Large intestine (tissue), 3 donors: ENCODE data around the gene USP8. TPM values are rescaled to one million over a fixed set of nuclear protein-coding genes. Genes with fewer than 3 reads are reported as not detected.

Experiments
- DNase-seq, 2 donors: peaks; one replicate each; pipeline versions ENCODE4 v3.0.0 to v3.0.0-alpha.2; 2013
- H3K27ac ChIP-seq: one replicate; pipeline ENCODE4 v1.5.1; 2013; ENCODE audit warnings: low read length
- H3K27me3 ChIP-seq: 2 replicates; pipeline ENCODE4 v1.6.1; 2013; ENCODE audit warnings: low read length; ENCODE audit not compliant: control insufficient read depth, insufficient read depth
- H3K36me3 ChIP-seq: 2 replicates; pipeline ENCODE4 v1.6.1; 2013; ENCODE audit warnings: low read length; ENCODE audit not compliant: control insufficient read depth, insufficient read depth
- H3K4me1 ChIP-seq: one replicate; pipeline ENCODE4 v1.6.1; 2013; ENCODE audit warnings: low read length; ENCODE audit not compliant: control insufficient read depth, insufficient read depth
- H3K4me3 ChIP-seq: one replicate; pipeline ENCODE4 v1.5.1; 2013; ENCODE audit warnings: low read length
- H3K9me3 ChIP-seq: one replicate; pipeline ENCODE4 v1.6.1; 2013; ENCODE audit warnings: mild to moderate bottlenecking, low read depth, low read length, moderate library complexity; ENCODE audit not compliant: control insufficient read depth
- WGBS: methylation state at CpG from one replicate; pipeline ENCODE4 v1.1.5; 2013; ENCODE audit warnings: low lambda C conversion rate; ENCODE audit not compliant: insufficient coverage; 5-methylcytosine and 5-hydroxymethylcytosine counted together
- polyA plus RNA-seq: library from polyadenylated mRNA; unstranded; fragments of 120-200 nt; gene quantifications from one replicate; pipeline ENCODE4 v1.2.1, GENCODE V29; 2013

USP8 gene
- polyA plus RNA-seq, 1 donor = 59.9 TPM

DNA sequence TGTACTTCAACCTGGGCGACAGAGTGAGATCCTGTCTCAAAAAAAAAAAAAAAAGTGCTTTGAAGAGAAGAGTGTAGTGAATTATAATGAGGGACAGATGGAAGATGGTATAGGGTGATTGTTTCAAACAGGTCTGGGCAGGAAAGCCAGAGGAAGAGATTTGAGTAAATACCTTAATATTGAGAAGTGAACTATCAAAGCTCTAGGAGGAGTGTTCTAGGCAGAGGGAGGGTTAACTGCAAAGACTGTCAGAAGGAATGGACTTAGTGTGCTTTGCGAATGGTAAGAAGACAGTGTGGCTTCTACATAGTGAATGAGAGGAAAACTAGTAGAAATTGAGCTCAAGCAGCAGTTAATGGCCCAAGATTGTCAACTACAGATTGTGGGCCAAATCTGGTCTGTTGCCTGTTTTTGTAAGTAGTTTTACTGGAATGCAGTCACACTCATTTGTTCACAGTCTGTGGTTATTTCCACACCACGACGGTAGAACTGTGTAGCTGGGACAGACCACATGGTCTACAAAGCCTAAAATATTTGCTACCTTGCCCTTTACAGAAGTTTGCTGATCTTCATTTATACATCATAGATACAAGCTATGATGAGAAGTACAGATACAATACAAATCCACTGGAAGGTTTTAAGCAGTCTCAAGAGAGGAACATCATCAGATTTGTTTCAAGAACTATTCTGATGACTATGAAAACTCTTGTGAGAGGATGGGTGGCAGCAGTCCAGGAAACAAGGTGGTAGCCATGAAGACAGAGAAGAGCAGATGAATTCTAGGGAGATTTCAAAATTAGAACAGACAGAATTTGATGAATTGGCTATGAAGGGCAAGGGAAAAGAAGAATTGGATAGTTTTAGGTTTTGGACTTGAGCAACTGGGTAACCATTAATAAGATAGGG is 138.8 kb downstream of the USP8 start:
- no peaks in the 10 kb centered on the region for H3K27me3 ChIP-seq
- peaks cover 46% of the 10 kb centered on the region for H3K36me3 ChIP-seq
- 100% methylated on average over 1 of the region's 4 CpGs for WGBS
- H3K4me3 ChIP-seq = no peak overlapping the region
- H3K9me3 ChIP-seq = no peaks in the 10 kb centered on the region
- no peak for DNase-seq
- H3K27ac ChIP-seq = no peak overlapping the region
- H3K4me1 ChIP-seq = no peaks in the 10 kb centered on the region

GRCh38 chr15:50563756-50564155 is 139.6 kb downstream of the USP8 start:
- Histone ChIP-seq H3K27ac (no peak overlapping the region), H3K4me3 (no peak overlapping the region), H3K36me3 (peaks cover 47% of the 10 kb centered on the region), H3K27me3 (no peaks in the 10 kb centered on the region), H3K9me3 (no peaks in the 10 kb centered on the region), H3K4me1 (no peaks in the 10 kb centered on the region)
- DNase-seq = no peak
- no CpG with 5 or more reads among the region's 4 CpGs for WGBS

Other genes with a start within 250 kb of the USP8 start
- gene SLC27A2, start 242.2 kb upstream of the USP8 start, polyA plus RNA-seq = 29.6 TPM
- 0.28 TPM for gene HDC, start 158.7 kb upstream of the USP8 start, polyA plus RNA-seq
- gene GABPB1, start 69.2 kb upstream of the USP8 start, polyA plus RNA-seq = 16.9 TPM
- gene USP50, start 122.3 kb downstream of the USP8 start, polyA plus RNA-seq = 0.13 TPM